Gastrocnemius medialis (tissue), 4 donors: ENCODE measurements around the gene CCL28. TPM values are rescaled to one million over a fixed set of nuclear protein-coding genes. Genes with fewer than 3 reads are reported as not detected.
A peak's percentile ranks its signal among the peaks of the same experiment; 100 is the strongest.

Source experiments
- ATAC-seq, 2 donors: fragments of 150-250 bp; one replicate each; pipeline ENCODE4 v1.9.1; 2016
- DNase-seq, 2 donors: peaks; one replicate each; pipeline ENCODE4 v3.0.0-alpha.2; 2019
- H3K27ac ChIP-seq, 4 donors: fragments of 200-600 bp; sonication (generic); 1 replicate in 1 of 4; 2 replicates in 3 of 4; pipeline ENCODE4 v1.5.1; 2016 to 2018; ENCODE audit warnings: mild to moderate bottlenecking in 2 of 4, moderate library complexity in 1 of 4
- H3K27me3 ChIP-seq, 3 donors: fragments of 200-600 bp; sonication (generic) in 2 of 3; 1 replicate in 1 of 3; 2 replicates in 2 of 3; pipeline versions ENCODE4 v1.5.1 to v1.6.0; 2016 to 2019; ENCODE audit warnings: mild to moderate bottlenecking in 1 of 3, moderate library complexity in 1 of 3
- H3K36me3 ChIP-seq, 2 donors: fragments of 200-600 bp; sonication (generic) in 1 of 2; one replicate each; pipeline ENCODE4 v1.5.1; 2017 to 2018
- H3K4me1 ChIP-seq, 2 donors: fragments of 200-600 bp; sonication (generic) in 1 of 2; one replicate each; pipeline ENCODE4 v1.5.1; 2016 to 2017; ENCODE audit warnings: mild to moderate bottlenecking in 2 of 2
- H3K4me3 ChIP-seq, 4 donors: fragments of 200-600 bp; sonication (generic) in 3 of 4; 1 replicate in 1 of 4; 2 replicates in 3 of 4; pipeline ENCODE4 v1.5.1; 2016 to 2019; ENCODE audit warnings: mild to moderate bottlenecking in 2 of 4
- H3K9me3 ChIP-seq, 3 donors: fragments of 200-600 bp; sonication (generic) in 2 of 3; 1 replicate in 1 of 3; 2 replicates in 2 of 3; pipeline ENCODE4 v1.5.1; 2016 to 2019
- CTCF ChIP-seq, 5 experiments: fragments of 450-650 bp in 3 of 5; fragments of 200-600 bp in 2 of 5; sonication (generic) in 2 of 5; IDR thresholded peaks in 4 of 5; conservative IDR thresholded peaks in 1 of 5; 1 replicate in 4 of 5; 2 replicates in 1 of 5; pipeline ENCODE4 v1.5.1; 2016 to 2019; ENCODE audit warnings: antibody characterized with exemption in 5 of 5, mild to moderate bottlenecking in 3 of 5, moderate library complexity in 3 of 5
- POLR2A ChIP-seq, 2 donors: fragments of 450-650 bp; IDR thresholded peaks; one replicate each; pipeline ENCODE4 v1.6.1; 2017; ENCODE audit warnings: antibody characterized with exemption in 2 of 2, mild to moderate bottlenecking in 2 of 2, moderate library complexity in 2 of 2
- in situ Hi-C, 4 donors: fragments of 200-750 bp; cut with MboI; loops; one replicate each; pipeline versions ENCODE4 v1.15.0 to v1.8.0; 2017; ENCODE audit warnings: low sequenced_read_pairs in 4 of 4
- intact Hi-C: fragments of 100-400 bp; cut with DNase I; formaldehyde crosslinking; loops from one replicate; pipeline ENCODE4 v1.15.1; 2023; ENCODE audit warnings: low total_unique reads
- total RNA-seq, 4 donors: library from RNA; depleted of rRNA; stranded (reverse); fragments of >200 nt; gene quantifications; one replicate each; pipeline versions ENCODE4 v1.1.0 to v1.2.3, GENCODE V29; 2016

CCL28 gene
- total RNA-seq, 4 donors from 2014 or later: 0.16 to 0.25 (median 0.19) TPM; not detected in 1

GRCh38 chr5:43401827-43402226, 10.4 kb downstream of the CCL28 start:
- no peaks in the 10 kb centered on the region for H3K9me3 ChIP-seq
- no peak for ATAC-seq
- no peaks in the 10 kb centered on the region for H3K36me3 ChIP-seq
- no peak overlapping the region for H3K4me3 ChIP-seq
- H3K27ac ChIP-seq: no peak overlapping the region
- in situ Hi-C loops: no loop called here
- H3K4me1 ChIP-seq: no peaks in the 10 kb centered on the region
- intact Hi-C loops: no loop called here
- DNase-seq: no peak
- peaks cover 6 to 18% (median 15%) of the 10 kb centered on the region in 3 donors for H3K27me3 ChIP-seq
- no peak for TF ChIP-seq POLR2A (IDR thresholded peaks at IDR 0.05)
- TF ChIP-seq CTCF (IDR thresholded peaks at IDR 0.05 in 4 of 5, conservative IDR thresholded peaks at IDR 0.05 in 1 of 5): no peak

GRCh38 chr5:43400082-43400481, 12.1 kb downstream of the CCL28 start:
- no peaks in the 10 kb centered on the region for H3K9me3 ChIP-seq
- H3K4me3 ChIP-seq: no peak overlapping the region
- H3K4me1 ChIP-seq: no peaks in the 10 kb centered on the region
- peaks cover 7 to 22% (median 15%) of the 10 kb centered on the region in 3 donors for H3K27me3 ChIP-seq
- TF ChIP-seq POLR2A (IDR thresholded peaks at IDR 0.05) (no peak), CTCF (IDR thresholded peaks at IDR 0.05 in 4 of 5, conservative IDR thresholded peaks at IDR 0.05 in 1 of 5) (no peak)
- no peak overlapping the region for H3K27ac ChIP-seq
- in situ Hi-C loops: no loop called here
- ATAC-seq (no peak), DNase-seq (no peak)
- no peaks in the 10 kb centered on the region for H3K36me3 ChIP-seq
- intact Hi-C loops: no loop called here

GRCh38 chr5:43396762-43397304, 15.4 kb downstream of the CCL28 start:
- no peak for DNase-seq
- intact Hi-C loops: no loop called here
- Histone ChIP-seq H3K4me1 (no peaks in the 10 kb centered on the region), H3K4me3 (peak overlapping the region; percentile 40 to 63 (median 50)), H3K27ac (no peak overlapping the region), H3K36me3 (no peaks in the 10 kb centered on the region), H3K9me3 (no peaks in the 10 kb centered on the region), H3K27me3 (peaks cover 7 to 22% (median 15%) of the 10 kb centered on the region in 3 donors)
- peak in 1 of 2 donors; percentile 27 for ATAC-seq
- TF ChIP-seq POLR2A (IDR thresholded peaks at IDR 0.05): no peak
- TF ChIP-seq CTCF (IDR thresholded peaks at IDR 0.05 in 4 of 5, conservative IDR thresholded peaks at IDR 0.05 in 1 of 5): no peak
- in situ Hi-C loops: no loop called here

- H3K9me3 ChIP-seq: no peaks in the 10 kb centered on the region
- in situ Hi-C loops: no loop called here
- ATAC-seq (no peak), DNase-seq (no peak)
- H3K4me3 ChIP-seq: no peak overlapping the region
- intact Hi-C loops: no loop called here
- H3K4me1 ChIP-seq: no peaks in the 10 kb centered on the region
- no peaks in the 10 kb centered on the region for H3K36me3 ChIP-seq
- H3K27ac ChIP-seq: no peak overlapping the region
- H3K27me3 ChIP-seq: no peaks in the 10 kb centered on the region
- TF ChIP-seq POLR2A (IDR thresholded peaks at IDR 0.05) (no peak), CTCF (IDR thresholded peaks at IDR 0.05 in 4 of 5, conservative IDR thresholded peaks at IDR 0.05 in 1 of 5) (no peak)
Observed at GRCh38 chr5:43390471-43390870, 21.7 kb downstream of the CCL28 start.
